Kidney epithelial cell (primary cell): ENCODE measurements around the gene FAM3D. TPM values are rescaled to one million over a fixed set of nuclear protein-coding genes. Genes with fewer than 3 reads are reported as not detected.

Source experiments
- DNase-seq: peaks from one replicate; pipeline ENCODE4 v3.0.0-alpha.2; 2010; ENCODE audit warnings: low read depth
- H3K27me3 ChIP-seq: 2 replicates; pipeline ENCODE4 v1.6.0; 2011; ENCODE audit warnings: low read length; ENCODE audit not compliant: control insufficient read depth, insufficient read depth
- H3K36me3 ChIP-seq: 2 replicates; pipeline ENCODE4 v1.5.1; 2011; ENCODE audit warnings: low read length; ENCODE audit not compliant: control insufficient read depth, insufficient read depth
- H3K4me3 ChIP-seq: 2 replicates; pipeline ENCODE4 v1.5.1; 2011; ENCODE audit warnings: low read depth, mild to moderate bottlenecking, control low read depth, low read length
- total RNA-seq: library from RNA; depleted of rRNA; stranded (reverse); fragments of >200 nt; gene quantifications from 2 replicates; pipeline ENCODE4 v1.2.3, GENCODE V29; 2015
- TF ChIP-seq, protein P1 (sequence below): IDR thresholded peaks from 2 replicates; pipeline ENCODE4 v1.5.1; 2011; ENCODE audit warnings: mild to moderate bottlenecking, moderate library complexity, low read length, control low read depth, inconsistent platforms; ENCODE audit not compliant: insufficient read depth, poor library complexity, severe bottlenecking

The FAM3D gene
- total RNA-seq, 1 donor from 2014 or later: not detected

- TF ChIP-seq, protein P1, sequence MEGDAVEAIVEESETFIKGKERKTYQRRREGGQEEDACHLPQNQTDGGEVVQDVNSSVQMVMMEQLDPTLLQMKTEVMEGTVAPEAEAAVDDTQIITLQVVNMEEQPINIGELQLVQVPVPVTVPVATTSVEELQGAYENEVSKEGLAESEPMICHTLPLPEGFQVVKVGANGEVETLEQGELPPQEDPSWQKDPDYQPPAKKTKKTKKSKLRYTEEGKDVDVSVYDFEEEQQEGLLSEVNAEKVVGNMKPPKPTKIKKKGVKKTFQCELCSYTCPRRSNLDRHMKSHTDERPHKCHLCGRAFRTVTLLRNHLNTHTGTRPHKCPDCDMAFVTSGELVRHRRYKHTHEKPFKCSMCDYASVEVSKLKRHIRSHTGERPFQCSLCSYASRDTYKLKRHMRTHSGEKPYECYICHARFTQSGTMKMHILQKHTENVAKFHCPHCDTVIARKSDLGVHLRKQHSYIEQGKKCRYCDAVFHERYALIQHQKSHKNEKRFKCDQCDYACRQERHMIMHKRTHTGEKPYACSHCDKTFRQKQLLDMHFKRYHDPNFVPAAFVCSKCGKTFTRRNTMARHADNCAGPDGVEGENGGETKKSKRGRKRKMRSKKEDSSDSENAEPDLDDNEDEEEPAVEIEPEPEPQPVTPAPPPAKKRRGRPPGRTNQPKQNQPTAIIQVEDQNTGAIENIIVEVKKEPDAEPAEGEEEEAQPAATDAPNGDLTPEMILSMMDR: no peak
- Histone ChIP-seq H3K27me3 (no peaks in the 10 kb centered on the region), H3K36me3 (no peaks in the 10 kb centered on the region), H3K4me3 (no peak overlapping the region)
- no peak for DNase-seq
Observed at GRCh38 chr3:58685641-58686040, 19.1 kb upstream of the FAM3D start.

DNA sequence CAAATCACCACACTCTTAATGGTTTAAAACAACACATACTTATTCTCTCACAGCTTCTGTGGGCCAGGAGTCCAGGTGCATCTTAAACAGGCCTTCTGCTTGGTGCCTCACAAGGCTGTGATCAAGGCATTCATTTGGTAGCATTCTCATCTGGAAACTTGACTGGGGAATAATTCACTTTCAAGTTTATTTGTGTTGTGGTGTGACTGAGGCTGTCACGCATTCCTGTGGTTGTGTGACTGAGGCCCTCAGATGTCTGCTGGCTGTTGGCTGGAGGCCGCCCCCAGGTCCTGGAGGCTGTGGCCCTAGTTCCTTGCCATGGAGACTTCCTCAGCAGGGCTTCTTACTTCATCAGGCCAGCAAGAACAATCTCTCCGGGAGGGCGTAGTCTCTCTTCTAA, 16.9 kb upstream of the FAM3D start:
- TF ChIP-seq, protein P1: no peak
- DNase-seq: peak; percentile 41
- H3K27me3 ChIP-seq: no peaks in the 10 kb centered on the region
- H3K36me3 ChIP-seq: no peaks in the 10 kb centered on the region
- H3K4me3 ChIP-seq: no peak overlapping the region

- Histone ChIP-seq H3K36me3 (no peaks in the 10 kb centered on the region), H3K27me3 (no peaks in the 10 kb centered on the region), H3K4me3 (no peak overlapping the region)
- TF ChIP-seq, protein P1: no peak
- DNase-seq: no peak
Observed at GRCh38 chr3:58683001-58683458, 16.5 kb upstream of the FAM3D start.

GRCh38 chr3:58681863-58682262, 15.3 kb upstream of the FAM3D start:
- H3K36me3 ChIP-seq: no peaks in the 10 kb centered on the region
- DNase-seq: no peak
- TF ChIP-seq, protein P1: no peak
- no peaks in the 10 kb centered on the region for H3K27me3 ChIP-seq
- H3K4me3 ChIP-seq: no peak overlapping the region

DNA sequence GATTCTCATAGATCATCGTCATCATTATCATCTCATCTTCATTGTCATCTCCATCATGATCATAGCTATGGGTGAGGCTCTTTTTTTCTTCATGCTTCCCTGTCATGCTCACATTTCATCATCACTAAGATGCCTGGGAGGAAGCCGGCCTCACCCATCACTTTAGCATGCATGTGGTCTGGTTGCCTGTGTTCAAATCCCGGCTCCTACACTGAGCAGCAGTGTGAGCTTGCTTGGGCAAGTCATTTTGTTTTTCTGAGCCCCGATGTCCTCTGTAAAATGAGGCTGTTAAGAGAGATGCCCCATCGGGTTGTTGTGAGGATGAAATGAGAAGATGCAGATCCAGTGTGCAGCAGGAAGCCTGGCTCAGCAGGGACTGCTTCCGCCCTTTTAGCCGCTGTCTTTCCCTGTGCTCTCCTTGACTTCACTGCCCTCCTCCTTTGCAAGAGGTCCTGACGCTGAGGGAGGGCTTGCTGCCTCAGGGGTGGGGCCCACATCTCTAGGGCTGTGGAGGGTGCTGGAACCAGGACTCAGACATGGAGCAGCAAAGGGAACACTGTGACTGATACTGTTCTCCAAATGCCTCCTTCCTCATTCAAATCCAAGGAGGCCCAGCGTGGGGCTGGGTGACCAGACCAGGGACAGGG, 14.4 kb upstream of the FAM3D start:
- no peaks in the 10 kb centered on the region for H3K36me3 ChIP-seq

More for the DNA sequence above, 14.4 kb upstream of the FAM3D start:
- no peak for DNase-seq
- Histone ChIP-seq H3K4me3 (no peak overlapping the region), H3K27me3 (no peaks in the 10 kb centered on the region)
- TF ChIP-seq, protein P1: no peak
